Measurements from ENCODE around the gene SNED1.

DNA sequence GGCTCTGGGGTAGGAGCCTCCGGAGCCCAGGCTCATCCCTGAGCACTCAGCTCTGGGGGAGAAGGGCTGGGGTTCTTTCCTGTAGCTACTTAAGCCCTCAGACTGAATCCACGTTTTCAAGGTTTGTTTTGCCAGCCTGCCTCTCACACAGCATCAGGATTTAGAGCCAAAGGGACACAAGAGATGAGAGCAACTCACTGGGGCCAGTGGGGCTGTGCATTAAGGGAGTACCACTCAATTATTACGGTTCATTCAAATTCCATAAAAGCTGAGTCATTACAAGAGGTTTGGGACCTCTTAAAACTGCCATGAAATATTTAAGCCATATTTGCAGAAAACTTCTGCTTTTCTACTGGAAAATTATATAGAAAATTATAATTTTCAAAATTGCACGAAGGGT, 17.1 kb upstream of the SNED1 start:
- no peak for TF ChIP-seq POLR2AphosphoS5 (IDR thresholded peaks at IDR 0.05; ENCODE audit: borderline replicate concordance, low read depth, low read length)
- no peak for TF ChIP-seq EZH2 (IDR thresholded peaks at IDR 0.05)
